HG03432 (cell line): ENCODE data around the gene ZNF701.
"Not testable (repeated sequence)": the region's sequence is repeated elsewhere in the genome, so short reads cannot be mapped to it uniquely, and the experiment has no call there.

Experiments used
- ATAC-seq: cut with Tn5 transposase; IDR thresholded peaks from one replicate; pipeline ENCODE4 v1.9.1; 2021; ENCODE audit warnings: mild to moderate bottlenecking, moderate library complexity; ENCODE audit not compliant: unreplicated experiment

The ZNF701 gene

DNA sequence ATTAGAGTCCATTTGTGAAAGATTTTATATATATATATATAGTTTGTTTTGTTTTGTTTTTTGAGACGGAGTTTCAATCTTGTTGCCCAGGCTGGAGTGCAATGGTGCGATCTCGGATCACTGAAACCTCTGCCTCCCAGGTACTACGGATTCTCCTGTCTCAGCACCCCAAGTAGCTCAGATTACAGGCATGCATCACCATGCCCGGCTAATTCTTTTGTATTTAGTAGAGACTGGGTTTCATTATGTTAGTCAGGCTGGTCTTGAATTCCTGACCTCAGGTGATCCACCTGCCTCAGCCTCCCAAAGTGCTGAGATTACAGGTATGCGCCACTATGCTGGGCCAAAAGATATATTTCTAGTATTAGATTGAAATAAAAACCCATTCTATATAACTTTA, 4.0 kb upstream of the ZNF701 start:
- ATAC-seq = no peak

DNA sequence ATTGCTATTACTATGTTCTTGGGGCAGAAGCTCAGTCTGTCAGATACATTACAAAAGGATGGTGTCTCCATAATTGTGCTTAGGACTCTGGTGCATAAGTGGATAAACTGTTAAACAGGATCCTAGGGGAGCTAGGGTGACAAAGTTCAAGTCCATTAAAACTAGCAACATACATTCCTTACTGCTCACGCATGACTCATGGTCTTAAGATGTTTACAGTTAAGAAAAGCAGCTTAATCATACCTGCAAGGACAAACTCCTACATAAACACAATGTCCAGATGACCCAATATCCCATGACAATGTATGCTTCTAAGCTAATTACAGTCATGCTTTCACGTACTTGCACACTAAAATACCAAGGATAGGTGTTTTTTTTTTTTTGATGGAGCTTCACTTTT, 3.5 kb upstream of the ZNF701 start:
- no peak for ATAC-seq

DNA sequence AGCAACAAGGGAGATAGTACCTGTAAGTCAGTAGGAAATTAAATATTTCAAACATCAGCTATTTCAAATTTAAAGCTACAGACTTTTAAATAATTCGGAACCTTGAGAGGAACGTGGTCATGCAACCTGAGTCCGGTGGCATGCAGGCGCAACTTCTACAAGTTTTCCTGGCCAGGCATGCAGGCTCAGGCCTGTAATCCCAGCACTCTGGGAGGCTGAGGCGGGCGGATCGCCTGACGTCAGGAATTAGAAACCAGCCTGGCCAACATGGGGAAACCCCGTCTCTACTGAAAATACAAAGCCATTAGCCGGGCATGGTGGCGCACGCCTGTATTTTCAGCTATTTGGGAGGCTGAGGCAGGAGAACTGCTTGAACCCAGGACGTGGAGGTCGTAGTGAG, 2.2 kb upstream of the ZNF701 start:
- ATAC-seq = no peak

DNA sequence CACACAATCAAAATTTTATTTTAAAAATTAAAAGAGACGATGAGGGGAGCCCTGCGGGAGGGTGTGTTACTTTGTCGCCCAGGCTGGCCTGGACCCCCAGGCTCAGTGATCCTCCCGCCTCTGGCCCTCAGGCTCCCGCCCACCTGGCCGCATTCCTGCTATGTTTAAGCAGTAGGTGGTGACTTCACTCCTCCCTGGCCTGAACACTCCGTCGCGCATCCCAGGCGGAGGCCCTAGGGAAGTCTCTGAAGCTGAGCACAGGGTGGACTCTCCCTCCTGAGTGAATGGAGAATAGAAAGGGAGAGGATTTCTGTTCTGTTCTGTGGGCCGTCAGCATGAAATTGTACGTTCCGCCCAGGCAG, 468 bp upstream of the ZNF701 start:
- not testable (repeated sequence) for ATAC-seq

DNA sequence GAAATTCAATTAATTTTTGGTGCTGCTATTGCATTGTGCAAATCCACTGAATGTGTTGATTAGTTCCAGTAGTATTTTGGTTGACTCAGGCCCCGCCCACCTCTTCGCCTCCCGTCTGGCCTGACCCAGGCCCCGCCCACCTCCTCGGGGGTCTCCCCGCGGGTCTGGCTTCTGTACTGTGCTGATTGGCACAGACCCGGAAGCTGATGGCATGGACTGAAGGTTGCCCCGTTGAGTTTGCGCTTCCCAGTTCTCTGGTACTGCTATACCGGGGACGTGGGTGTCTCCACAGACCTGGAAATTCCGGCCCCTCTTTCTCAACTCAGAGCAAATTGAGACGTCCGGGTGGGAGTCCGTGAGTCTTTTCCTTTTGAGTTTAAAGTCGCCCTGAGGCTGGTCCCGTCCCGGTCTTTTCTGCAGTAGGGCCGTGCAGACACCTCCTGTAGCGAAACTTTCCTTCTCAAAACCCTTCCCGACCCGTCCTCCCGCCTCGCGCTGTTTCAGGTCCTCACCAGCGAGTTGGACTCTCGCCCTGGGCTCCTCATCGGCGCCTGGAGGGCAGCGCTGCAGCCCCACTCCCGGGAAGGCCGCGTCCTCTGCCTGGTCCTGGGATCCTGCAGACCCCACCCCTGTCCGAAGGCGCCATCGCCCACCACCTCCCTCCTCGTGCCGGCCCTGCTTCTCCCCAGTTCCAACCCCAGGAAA, 14.8 kb downstream of the ZNF701 start:
- ATAC-seq = no peak

DNA sequence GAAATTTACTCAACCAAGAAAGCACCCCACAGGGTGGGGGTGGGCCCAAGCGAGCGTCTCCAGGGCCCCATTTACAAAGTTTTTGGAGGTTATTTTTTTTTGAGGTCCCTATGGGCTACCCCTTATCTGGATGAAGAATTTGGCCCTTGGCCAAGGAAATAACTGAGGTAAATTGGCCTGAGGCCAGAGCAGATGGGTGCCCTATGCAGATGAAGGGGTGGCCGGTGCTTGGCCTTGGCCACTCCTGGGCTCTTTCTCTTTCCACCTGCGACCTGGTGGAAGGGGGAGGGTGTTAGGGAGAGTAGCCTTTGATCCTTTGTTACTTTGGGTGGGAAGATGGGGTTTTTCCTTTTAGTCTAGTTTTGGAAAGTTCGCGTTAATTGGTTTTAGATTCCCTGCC, 15.5 kb downstream of the ZNF701 start:
- no peak for ATAC-seq

DNA sequence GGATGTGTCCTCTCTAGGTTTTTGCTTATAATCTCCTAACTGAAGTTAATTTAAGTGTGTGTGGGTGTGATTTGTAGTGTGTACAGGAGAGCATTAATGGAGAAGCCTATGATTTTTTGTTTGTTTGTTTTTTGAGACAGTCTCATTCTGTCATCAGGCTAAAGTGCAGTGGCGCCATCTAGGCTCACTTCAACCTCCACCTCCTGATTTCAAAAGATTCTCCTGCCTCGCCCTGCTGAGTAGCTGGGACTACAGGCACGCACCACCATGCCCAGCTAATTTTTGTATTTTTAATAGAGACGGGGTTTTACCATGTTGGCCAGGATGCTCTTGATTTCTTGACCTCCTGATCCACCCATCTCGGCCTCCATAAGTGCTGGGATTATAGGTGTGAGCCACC, 20.6 kb downstream of the ZNF701 start:
- no peak for ATAC-seq

DNA sequence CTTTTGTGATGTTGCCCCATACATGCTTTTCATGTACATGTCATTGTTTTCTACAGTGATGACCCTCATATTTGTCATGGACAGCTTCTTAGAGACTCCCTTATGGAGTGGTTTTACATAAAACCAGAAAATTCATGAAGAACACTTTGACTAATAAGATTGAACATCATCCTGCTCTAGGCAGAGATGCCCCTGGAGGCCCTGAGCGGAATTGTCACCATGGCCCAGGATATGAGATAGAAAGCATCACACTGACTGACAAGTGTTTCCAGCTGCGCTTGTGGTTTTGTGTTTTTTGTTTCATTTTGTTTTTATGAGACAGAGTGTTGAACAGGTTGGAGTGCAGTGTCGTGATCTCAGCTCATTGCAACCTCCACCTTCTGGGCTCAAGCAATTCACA, 22.2 kb downstream of the ZNF701 start:
- no peak for ATAC-seq

DNA sequence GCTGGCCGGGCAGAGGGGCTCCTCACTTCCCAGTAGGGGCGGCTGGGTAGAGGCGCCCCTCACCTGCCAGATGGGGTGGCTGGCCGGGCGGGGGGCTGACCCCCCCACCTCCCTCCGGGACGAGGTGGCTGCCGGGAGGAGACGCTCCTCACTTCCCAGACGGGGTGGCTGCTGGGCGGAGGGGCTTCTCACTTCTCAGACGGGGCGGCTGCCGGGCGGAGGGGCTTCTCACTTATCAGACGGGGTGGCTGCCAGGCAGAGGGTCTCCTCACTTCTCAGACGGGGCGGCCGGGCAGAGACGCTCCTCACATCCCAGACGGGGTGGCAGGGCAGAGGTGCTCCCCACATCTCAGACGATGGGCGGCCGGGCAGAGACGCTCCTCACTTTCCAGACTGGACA, 23.4 kb downstream of the ZNF701 start:
- ATAC-seq = not testable (repeated sequence)

DNA sequence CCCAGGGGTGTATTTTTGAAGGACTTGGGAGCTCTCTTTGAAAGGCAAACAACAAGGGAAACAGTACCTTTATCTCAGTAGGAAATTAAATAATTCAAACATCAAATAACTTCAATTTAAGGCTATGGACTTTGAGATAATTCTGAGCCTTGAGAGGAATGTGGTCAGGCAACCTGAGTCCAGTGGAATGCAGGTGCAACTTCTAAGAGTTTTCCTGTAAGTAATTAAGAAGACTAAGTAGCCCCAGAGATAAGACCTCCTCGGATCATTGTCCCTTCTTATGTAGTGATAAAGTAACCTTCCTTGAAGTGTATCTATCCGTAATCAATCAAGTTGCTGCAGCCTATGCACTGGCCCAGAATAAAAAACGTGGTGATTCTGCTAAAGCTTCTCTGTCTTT, 29.2 kb downstream of the ZNF701 start:
- ATAC-seq = no peak

DNA sequence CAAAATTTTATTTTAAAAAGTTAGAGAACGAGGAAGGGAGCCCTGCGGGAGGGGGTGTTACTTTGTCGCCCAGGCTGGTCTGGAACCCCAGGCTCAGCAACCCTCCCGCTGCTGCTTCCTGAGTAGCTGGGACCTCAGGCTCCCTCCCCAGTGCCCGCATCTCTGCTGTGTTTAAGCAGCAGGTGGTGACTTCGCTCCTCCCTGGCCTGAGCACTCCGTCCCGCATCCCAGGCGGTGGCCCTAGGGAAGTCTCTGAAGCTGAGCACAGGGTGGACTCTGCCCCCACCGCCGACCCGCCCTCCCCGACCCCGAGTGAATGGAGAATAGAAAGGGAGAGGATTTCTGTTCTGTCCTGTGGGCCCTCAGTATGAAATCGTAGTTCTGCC, 30.5 kb downstream of the ZNF701 start:
- ATAC-seq = peak; percentile 32

DNA sequence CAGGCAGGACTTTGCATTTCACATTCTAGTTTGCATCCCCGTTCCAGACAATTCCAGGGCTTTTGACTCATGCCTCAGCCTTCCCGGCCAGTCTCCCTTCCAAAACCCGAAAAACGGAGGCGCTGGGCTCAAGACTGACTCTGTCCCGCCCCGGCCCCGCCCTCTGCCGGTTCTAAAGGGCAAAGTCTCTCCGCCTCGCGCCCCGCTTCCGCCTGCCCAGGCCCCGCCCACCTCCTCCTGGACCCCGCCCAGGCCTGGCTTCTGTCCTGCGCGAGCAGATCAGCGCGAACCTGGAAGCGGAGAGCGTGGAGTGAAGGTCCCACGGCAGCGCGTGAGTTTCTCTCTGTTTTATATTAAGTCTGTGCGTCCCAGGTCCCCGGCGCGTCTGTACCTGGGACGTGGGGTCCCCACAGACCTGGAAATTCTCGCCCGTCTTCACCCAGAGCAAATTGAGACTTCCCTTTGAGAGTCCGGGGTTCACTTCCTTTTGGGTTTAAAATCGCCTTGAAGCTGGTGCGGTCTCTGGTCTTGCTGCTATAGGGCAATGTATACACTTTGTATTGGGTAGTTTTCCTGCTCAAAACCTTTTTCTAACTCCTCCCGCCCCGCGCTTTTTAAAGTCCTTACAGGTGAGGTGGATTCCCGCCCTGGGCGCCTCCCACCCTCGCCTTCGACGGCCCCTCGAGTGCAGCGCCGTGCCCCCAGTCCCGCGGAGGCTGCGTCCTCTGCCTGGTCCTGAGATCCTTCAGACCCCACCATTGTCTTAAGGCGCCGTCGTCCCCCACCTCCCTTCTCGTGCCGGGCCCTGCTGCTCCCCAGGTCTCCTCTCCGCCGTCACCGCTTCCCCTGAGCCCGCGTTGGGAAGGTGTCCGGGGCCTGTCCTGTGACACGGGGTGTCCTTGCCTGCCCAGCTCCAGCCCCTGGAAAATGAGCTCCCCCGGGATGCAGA, 31.2 kb downstream of the ZNF701 start:
- ATAC-seq = peak; percentile 97

DNA sequence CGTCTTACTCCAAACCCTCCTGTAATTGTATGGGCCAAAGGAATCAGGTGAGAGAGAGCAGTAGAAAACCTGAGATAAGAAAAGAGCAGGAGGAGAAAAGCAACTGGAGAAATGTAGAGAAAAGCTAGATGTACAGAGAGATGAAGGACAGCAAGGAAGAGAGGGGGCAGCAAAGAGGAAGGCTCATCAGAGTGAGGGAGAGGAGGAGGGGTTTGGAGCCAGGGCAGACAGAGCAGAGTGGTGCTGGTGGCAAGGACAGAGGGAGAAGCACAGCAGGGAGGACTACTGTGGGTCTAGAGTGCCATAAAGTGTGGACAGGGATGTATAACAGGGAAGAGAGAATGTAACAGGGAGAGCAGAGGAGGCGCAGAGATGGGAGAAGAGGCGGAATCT, 31.9 kb downstream of the ZNF701 start:
- not testable (repeated sequence) for ATAC-seq

DNA sequence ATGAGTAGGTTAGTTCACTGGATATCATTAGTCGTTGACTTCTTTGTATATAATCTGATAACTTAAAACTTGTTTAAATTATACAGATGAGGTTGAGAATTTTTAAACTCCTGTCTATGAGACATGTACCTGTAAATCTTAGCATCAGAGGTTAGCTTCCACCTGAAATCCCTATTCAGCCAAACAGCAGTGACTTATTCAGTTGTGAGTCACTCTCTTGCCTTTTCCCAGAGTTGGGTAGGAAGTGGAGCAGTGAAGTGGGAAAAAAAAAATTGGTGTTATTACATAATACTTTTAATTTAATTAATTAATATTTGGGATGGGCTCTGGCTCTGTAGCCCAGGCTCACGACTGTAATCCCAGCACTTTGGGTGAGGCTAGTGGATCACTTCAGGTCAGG, 32.9 kb downstream of the ZNF701 start:
- ATAC-seq = no peak

DNA sequence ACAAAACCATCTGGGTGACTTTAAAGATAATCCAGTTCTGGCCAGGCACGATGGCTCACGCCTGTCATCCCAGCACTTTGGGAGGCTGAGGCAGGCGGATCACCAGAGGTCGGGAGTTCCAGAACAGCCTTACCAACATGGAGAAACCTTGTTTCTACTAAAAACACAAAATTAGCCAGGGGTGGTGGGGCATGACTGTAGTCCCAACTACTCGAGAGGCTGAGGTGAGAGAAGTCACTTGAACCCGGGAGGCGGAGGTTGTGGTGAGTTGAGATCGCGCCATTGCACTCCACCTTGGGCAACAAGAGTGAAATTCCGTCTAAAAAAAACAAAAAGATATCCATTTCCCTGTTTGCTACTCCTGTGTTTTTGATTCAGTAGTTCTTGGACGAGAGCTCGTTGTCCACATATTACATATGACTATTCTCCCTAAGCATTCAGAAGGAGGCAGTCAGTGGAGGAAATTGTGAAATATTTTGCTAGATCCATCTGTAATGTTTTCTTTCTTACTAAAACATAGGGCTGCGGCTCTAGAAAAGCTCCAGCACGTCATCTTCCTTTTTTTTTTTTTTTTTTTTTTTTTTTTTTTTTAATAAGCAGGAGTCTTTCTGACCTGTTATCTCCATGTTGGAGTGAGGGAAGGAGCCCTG, 33.6 kb downstream of the ZNF701 start:
- ATAC-seq = no peak

DNA sequence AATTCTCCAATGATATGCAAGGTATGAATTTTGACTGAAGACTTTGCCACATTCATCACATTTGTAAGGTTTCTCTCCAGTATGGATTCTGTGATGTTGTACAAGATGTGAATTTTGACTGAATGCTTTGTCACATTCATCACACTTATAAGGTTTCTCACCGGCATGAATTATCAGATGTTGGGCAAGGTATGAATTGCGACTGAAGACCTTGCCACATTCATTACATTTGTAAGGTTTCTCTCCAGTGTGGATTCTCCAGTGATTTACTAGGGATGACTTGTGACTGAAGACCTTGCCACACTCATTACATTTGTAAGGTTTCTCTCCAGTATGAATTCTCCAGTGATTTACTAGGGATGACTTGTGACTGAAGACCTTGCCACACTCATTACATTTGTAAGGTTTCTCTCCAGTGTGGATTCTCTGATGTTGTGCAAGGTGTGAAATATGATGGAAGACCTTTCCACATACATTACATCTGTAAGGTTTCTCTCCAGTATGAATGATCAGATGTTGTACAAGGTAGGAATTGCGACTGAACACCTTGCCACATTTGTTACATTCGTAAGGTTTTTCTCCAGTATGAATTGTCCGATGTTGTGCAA, 43.3 kb downstream of the ZNF701 start:
- ATAC-seq = no peak

DNA sequence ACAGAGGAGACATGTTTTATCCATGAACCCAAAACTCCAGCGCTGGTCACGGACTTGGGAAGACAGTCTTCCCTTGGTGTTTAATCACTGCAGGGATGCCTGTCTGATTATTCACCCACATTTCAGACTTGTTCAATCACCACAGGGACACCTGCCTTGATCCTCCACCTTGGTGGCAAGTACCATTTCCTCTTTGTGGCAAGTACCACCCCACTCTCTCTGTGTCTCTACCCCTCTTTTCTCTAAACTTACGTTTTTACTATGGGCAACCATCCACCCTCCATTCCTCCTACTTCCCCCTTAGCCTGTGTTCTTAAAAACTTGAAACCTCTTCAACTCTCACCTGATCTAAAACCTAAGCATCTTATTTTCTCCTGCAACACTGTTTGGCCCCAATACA, 51.3 kb downstream of the ZNF701 start:
- ATAC-seq = no peak

DNA sequence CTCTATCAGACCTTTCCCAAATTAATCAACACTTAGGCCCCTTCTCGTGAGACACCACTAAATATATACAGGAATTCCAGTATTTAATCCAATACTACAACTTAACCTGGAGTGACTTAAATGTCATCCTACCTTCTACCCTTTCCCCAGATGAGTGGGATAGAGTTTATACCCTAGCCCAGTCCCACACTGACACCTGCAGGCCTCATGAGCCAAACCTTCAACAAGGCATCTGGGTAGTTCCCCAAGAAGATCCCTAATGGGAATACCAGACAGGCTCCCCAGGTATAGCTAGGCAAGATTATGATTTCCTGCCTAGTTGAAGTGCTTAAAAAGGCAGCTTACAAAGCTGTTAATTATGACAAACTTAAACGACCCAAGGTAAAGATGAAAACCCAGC, 52.2 kb downstream of the ZNF701 start:
- no peak for ATAC-seq

DNA sequence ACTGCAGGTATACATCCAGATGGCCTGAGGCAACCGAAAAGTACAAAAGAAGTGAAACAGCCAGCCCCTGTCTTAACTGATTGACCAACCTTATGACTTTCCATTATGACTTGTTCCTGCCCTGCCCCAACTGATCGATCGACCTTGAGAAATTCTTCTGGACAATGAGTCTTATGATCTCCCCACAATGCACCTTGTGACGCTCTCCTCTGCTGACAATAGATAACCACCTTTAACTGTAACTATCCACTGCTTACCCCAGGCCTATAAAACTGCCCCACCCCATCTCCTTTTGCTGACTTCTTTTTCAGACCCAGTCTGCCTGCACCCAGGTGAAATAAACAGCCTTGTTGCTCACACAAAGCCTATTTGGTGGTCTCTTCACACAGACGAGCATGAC, 56.8 kb downstream of the ZNF701 start:
- ATAC-seq = no peak

DNA sequence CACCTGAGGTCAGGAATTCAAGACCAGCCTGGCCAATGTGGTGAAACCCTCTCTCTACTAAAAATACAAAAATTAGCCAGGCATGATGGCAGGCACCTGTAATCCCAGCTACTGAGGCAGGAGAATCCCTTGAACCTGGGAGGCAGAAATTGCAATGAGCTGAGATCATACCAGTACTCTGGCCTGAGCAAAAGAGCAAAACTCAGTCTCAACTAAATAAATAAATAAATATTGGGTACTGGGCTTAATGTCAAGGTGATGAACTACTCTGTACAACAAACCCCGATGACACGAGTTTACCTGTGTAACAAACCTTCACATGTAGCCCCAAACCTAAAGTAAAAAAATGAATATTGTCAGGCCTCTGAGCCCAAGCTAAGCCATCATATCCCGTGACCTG, 57.4 kb downstream of the ZNF701 start:
- ATAC-seq = not testable (repeated sequence)

DNA sequence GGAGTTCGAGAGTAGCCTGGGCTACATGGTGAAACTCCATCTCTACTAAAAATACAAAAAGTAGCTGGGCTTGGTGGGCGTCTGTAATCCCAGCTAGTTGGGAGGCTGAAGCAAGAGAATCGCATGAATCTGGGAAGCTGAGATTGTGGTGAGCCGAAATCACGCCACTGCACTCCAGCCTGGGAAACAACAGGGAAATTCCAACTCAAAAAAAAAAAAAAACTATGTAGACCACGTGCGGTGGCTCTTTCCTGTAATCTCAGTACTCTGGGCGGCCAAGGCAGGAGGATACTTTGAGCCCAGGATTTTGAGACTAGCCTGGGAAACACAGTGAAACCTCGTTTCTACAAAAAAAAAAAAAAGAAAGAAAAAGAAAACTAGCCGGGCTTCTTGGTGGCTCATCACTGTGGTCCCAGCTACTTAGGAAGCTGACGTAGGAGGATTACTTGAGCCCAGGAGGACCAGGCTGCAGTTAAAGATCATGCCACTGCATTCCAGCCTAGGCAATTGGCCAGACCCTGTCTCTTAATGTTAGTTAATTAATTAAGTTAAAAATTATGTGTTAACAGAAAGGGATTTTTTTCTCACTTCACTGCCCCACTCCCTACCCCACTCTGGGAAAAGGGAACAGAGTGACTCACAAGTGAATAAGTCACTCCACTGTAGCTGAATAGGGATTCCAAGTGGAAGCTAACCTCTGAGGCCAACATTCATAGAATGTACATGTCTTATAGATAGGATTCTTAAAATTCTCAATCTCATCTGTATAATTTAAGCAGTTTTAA, 65.9 kb downstream of the ZNF701 start:
- no peak for ATAC-seq
